ENCODE measurements around the gene GEN1. TPM values are rescaled to one million over a fixed set of nuclear protein-coding genes. Genes with fewer than 3 reads are reported as not detected.
"Not testable (repeated sequence)": the region's sequence is repeated elsewhere in the genome, so short reads cannot be mapped to it uniquely, and the experiment has no call there.

The GEN1 gene
- total RNA-seq, 1 donor: 10.7 TPM

DNA sequence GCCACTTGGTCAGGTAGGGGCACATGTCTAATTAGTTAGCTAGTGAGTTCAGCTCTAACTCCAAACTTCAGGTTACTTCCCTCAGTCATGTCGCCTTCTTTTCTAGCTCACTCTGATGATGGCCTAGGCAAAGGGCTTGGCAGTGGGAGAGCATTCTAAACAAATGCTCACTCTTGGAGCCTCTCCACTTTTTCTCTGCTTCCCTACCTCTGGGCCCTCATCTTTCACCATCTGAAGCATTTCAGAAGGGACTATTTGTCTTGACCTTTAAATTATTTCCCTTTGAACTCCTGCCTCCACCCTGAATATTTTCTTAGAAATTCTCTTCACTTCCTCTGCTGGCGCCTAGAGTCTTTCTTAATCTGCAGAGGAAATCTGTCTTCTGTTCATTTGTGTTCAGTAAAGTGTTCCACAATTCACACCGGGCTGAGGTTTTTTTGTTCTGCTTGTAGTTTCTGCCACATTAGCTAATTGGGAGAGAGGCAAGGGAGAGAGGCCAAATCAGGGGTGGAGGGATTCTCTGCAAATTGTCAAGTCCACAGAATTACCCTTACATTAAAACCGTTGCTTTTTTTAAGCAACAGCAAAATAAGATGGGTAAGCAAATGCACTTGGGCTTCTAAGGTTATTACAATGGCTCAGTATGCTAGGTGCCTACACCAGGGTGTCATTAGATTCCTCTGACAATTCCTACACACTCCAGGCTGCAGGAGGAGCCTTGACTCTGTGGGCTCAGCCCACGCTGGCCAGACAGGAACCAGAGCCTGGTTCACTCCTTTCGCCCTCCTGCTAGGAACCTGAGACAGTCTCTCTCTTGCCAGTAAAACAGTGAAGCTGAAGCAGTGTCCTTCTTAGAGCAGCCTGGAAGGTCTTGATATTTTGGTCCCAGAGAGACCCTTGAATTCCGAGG, 67.9 kb downstream of the GEN1 start:
- no peak overlapping the region for H3K4me3 ChIP-seq (ENCODE audit: low read length)

DNA sequence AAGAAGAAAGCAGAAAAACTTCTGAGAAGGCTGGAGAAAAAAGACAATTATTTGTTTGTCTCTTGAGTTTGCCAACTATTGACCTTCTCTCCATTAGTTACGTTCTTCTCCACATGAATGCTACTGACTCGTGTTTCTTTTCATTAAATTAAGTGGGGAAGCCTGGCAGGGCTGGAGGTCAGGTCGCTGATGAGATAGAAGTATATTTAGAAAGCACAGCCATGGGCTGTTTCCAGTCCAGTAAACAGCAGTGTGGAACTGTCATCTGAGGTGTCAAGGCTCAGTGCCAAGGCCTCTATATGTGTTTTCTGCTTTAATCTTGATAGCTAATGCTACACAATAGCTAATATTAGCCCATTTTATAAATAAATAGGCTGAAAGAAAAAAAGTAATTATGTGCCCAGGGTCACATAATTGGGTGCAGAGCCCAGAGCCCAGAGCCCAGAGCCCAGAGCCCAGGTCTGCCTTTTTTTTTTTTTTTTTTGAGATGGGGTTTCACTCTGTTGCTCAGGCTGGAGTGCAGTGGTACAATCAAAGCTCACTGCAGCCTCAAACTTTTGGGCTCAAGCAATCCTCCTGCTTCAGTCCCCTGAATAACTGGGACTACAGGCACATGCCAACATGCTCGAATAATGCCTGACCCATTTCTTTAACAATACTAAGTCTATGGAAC, 68.6 kb downstream of the GEN1 start:
- Histone ChIP-seq H3K4me3 (ENCODE audit: low read length) (no peak overlapping the region), H3K4me1 (ENCODE audit: insufficient read depth, low read length) (peaks cover 21% of the 10 kb centered on the region), H3K9me3 (ENCODE audit: low read depth, low read length) (no peaks in the 10 kb centered on the region), H3K27me3 (ENCODE audit: insufficient read depth, low read length) (no peaks in the 10 kb centered on the region)

More for the DNA sequence above, 67.9 kb downstream of the GEN1 start:
- no peaks in the 10 kb centered on the region for H3K27me3 ChIP-seq (ENCODE audit: insufficient read depth, low read length)
- H3K4me1 ChIP-seq (ENCODE audit: insufficient read depth, low read length): peaks cover 21% of the 10 kb centered on the region
- H3K9me3 ChIP-seq (ENCODE audit: low read depth, low read length): no peaks in the 10 kb centered on the region

DNA sequence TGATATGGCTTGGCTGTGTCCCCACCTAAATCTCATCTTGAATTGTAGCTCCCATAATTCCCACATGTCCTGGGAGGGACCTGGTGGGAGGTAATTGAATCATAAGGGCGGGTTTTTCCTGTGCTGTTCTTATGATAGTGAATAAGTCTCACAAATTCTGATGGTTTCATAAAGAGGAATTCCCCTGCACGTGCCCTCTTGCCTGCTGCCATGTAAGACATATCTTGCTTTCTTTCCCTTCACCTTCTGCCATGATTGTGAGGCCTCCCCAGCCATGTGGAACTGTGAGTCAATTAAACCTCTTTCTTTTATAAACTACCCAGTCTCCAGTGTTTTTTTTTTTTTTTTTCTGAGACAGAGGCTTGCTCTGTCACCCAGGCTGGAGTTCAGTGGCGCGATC, 69.7 kb downstream of the GEN1 start:
- H3K4me1 ChIP-seq (ENCODE audit: insufficient read depth, low read length): peaks cover 21% of the 10 kb centered on the region
- H3K9me3 ChIP-seq (ENCODE audit: low read depth, low read length); H3K4me3 ChIP-seq (ENCODE audit: low read length); H3K27me3 ChIP-seq (ENCODE audit: insufficient read depth, low read length): not testable (repeated sequence)

DNA sequence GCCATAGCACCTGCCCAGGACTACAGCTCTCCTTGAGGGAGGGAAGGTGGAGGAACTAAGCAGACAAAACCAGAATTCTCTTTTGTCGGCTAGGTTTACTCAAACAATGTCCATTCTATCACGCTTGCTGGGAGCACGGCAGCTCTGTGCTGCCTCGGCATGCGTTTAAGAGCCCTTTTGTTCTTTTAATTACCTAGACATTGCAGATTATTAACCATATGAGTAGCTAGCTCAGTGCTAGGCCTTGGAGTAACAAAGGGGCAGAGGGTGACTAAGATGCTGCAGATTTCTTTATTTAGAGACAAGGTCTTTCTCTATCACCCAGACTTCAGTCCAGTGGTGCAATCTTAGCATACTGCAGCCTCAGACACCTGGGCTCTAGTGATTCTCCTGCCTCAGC, 73.4 kb downstream of the GEN1 start:
- Histone ChIP-seq H3K9me3 (ENCODE audit: low read depth, low read length) (no peaks in the 10 kb centered on the region), H3K4me1 (ENCODE audit: insufficient read depth, low read length) (peaks cover 13% of the 10 kb centered on the region), H3K4me3 (ENCODE audit: low read length) (no peak overlapping the region), H3K27me3 (ENCODE audit: insufficient read depth, low read length) (peaks cover 10% of the 10 kb centered on the region)

DNA sequence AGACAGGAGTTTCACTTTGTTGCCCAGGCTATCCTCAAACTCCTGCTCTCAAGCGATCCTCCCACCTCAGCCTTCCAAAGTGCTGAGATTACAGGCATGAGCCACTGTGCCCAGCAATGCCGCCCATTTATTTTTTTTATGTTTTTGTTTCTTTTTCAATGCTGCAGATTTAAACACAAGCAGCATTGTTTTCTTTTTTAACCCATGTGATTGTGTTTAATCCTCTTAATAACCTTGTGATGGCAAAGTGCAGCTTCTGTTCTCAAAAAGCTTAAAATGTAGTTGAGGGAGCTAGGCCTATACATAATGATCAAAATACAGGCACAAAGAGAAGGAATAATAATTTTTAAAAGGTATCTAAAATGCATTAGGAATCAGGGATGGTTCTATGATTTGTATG, 73.8 kb downstream of the GEN1 start:
- Histone ChIP-seq H3K4me3 (ENCODE audit: low read length) (no peak overlapping the region), H3K27me3 (ENCODE audit: insufficient read depth, low read length) (peaks cover 12% of the 10 kb centered on the region), H3K4me1 (ENCODE audit: insufficient read depth, low read length) (peaks cover 8% of the 10 kb centered on the region), H3K9me3 (ENCODE audit: low read depth, low read length) (no peaks in the 10 kb centered on the region)

DNA sequence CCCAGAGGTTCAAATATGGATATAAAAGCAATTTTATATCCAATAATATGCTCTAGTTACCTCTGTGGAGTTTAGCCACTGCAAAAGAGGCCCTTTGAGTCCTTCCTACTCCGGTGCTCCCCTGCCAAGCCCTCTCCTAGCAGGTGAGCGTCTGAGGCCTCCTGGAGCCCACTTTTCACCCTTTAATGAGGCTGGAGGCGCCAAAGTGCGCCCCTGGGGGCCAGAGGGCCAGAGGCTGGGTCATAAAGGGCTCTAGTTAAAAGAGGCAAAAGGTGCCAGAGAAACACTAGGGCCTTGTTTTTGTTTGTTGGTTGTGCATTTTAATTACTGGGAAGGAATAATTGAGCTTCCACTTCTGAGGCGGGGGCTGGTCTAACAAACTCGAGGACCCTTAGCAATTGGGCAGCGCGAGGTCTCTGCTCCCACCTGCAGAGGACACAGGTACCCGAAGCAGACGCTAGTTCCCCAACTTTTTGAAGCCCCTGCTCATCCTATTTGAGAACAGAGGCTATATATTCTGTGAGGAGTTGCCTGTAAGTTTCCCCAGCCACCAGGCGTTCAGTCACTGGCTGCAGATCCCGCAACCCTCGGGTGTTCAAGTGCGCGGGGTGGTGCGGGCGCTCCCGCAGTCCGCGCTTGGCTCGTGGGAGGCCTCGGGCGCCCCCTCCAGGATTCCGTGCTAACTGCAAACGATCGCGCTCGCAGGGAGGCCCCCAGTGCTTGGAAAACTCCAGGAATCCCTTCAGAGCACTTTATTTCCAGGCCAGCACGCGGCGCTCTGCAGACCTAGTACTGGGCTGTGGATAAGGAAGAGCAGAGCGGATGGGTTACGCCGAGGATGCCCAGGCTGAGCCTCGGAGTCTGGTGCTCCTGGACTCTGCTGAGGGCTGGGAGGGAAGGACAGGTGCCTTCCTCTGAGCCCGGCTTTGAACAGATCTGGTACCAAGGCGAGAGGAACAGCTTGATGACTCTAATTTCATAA, 76.4 kb downstream of the GEN1 start:
- Histone ChIP-seq H3K4me1 (ENCODE audit: insufficient read depth, low read length) (peaks cover 6% of the 10 kb centered on the region), H3K4me3 (ENCODE audit: low read length) (no peak overlapping the region), H3K9me3 (ENCODE audit: low read depth, low read length) (no peaks in the 10 kb centered on the region), H3K27me3 (ENCODE audit: insufficient read depth, low read length) (peaks cover 12% of the 10 kb centered on the region)

DNA sequence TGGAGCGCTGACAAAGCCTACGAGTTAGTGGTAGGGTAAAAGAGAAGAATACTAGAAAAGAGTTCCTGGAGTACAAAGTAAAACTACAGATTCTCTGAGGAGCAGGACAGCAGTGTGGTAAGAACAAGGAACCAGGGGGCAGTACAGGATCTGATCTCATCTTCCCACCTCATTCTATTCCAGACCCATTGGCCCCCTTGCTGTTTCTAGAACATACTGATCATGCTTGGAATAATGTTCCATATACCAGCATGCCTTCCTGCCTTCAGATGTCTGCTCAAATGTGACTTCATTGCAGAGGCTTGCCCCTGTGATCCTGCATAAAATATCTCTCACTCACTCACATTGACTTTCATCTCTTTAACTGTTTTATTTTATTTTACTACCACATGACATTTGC, 81.6 kb downstream of the GEN1 start:
- H3K27me3 ChIP-seq (ENCODE audit: insufficient read depth, low read length): peaks cover 12% of the 10 kb centered on the region
- H3K4me3 ChIP-seq (ENCODE audit: low read length): no peak overlapping the region
- H3K9me3 ChIP-seq (ENCODE audit: low read depth, low read length): no peaks in the 10 kb centered on the region
- peaks cover 3% of the 10 kb centered on the region for H3K4me1 ChIP-seq (ENCODE audit: insufficient read depth, low read length)

Other genes starting within 250 kb of the GEN1 start
- not detected for gene RAD51AP2, start 235.7 kb upstream of the GEN1 start, total RNA-seq
- not detected for gene VSNL1, start 213.4 kb upstream of the GEN1 start, total RNA-seq
- gene SMC6, start 328 bp upstream of the GEN1 start, total RNA-seq: 9.2 TPM
- not detected for gene MSGN1, start 62.3 kb downstream of the GEN1 start, total RNA-seq
- not detected for gene KCNS3, start 124.5 kb downstream of the GEN1 start, total RNA-seq